A549 (cell line): ENCODE results near the gene PXT1. TPM values are rescaled to one million over a fixed set of nuclear protein-coding genes. Genes with fewer than 3 reads are reported as not detected.

ENCODE experiments used
- ATAC-seq, 2 experiments: fragments of 200-7000 bp in 1 of 2; fragments of >200 bp in 1 of 2; cut with Nextera tagmentation in 1 of 2; cut with Tn5 transposase in 1 of 2; 3 replicates each; pipeline versions ENCODE4 v1.8.0 to v1.9.1; 2018 to 2020; ENCODE audit warnings: mild to moderate bottlenecking in 1 of 2, moderate library complexity in 1 of 2
- CTCF ChIA-PET: fragments of 300-600 bp; sonication (Branson Sonifier 250); formaldehyde crosslinking; extraction: SDS; loops from one replicate; lab custom pipeline; 2021; ENCODE audit warnings: antibody characterized with exemption, inconsistent platforms; lab: Yijun Ruan, JAX
- POLR2A ChIA-PET: fragments of 350-600 bp; formaldehyde crosslinking; extraction: SDS; loops from one replicate; lab custom pipeline; 2021; ENCODE audit warnings: antibody characterized with exemption, inconsistent platforms; lab: Yijun Ruan, JAX
- DNase-seq, 2 experiments: peaks; one replicate each; pipeline versions ENCODE4 v3.0.0 to v3.0.0-alpha.2; 2011 to 2016; ENCODE audit warnings: low read depth in 1 of 2, low spot score in 1 of 2
- FAIRE-seq: peaks from 2 replicates; lab custom pipeline; 2011; peaks lifted over from hg19 to GRCh38; lab: Jason Lieb, UNC
- H3K27ac ChIP-seq, 2 experiments: fragments of >200 bp; sonication (Bioruptor Twin); formaldehyde crosslinking; 3 replicates each; pipeline ENCODE4 v1.5.1; 2016 to 2017
- H3K4me1 ChIP-seq: fragments of >200 bp; sonication (Bioruptor Twin); formaldehyde crosslinking; 3 replicates; pipeline ENCODE4 v1.6.1; 2016
- H3K4me2 ChIP-seq: fragments of >200 bp; sonication (Bioruptor Twin); formaldehyde crosslinking; 3 replicates; pipeline ENCODE4 v1.6.1; 2016
- H3K4me3 ChIP-seq: fragments of >200 bp; sonication (Bioruptor Twin); formaldehyde crosslinking; 3 replicates; pipeline ENCODE4 v1.5.1; 2016
- H3K9me3 ChIP-seq: fragments of >200 bp; sonication (Bioruptor Twin); formaldehyde crosslinking; 3 replicates; pipeline ENCODE4 v1.6.1; 2016
- BCL3 ChIP-seq: fragments of >200 bp; sonication (Bioruptor Twin); formaldehyde crosslinking; IDR thresholded peaks from 3 replicates; pipeline ENCODE4 v1.6.1; 2016
- BHLHE40 ChIP-seq: IDR thresholded peaks from 2 replicates; pipeline ENCODE4 v1.6.1; 2012; ENCODE audit warnings: low read depth, low read length, inconsistent platforms
- CBX8 ChIP-seq: fragments of 200-600 bp; sonication (generic); IDR thresholded peaks from 2 replicates; pipeline ENCODE4 v1.6.1; 2016
- CHD2 ChIP-seq: fragments of 150-350 bp; IDR thresholded peaks from 2 replicates; pipeline ENCODE4 v1.6.1; 2014; ENCODE audit warnings: low read length; ENCODE audit not compliant: partially characterized antibody
- CHD4 ChIP-seq: fragments of 200-600 bp; sonication (generic); IDR thresholded peaks from 2 replicates; pipeline ENCODE4 v1.6.1; 2016; ENCODE audit warnings: antibody characterized with exemption, mild to moderate bottlenecking, borderline replicate concordance
- EHMT2 ChIP-seq: fragments of 200-600 bp; sonication (generic); IDR thresholded peaks from 2 replicates; pipeline ENCODE4 v1.6.1; 2016; ENCODE audit warnings: antibody characterized with exemption, low read depth, mild to moderate bottlenecking, moderate library complexity
- ELK1 ChIP-seq: fragments of 150-350 bp; IDR thresholded peaks from 2 replicates; pipeline ENCODE4 v1.6.1; 2014; ENCODE audit warnings: low read depth, mild to moderate bottlenecking, low read length
- EP300 ChIP-seq, 2 experiments: fragments of >200 bp; sonication (Bioruptor Twin); formaldehyde crosslinking; IDR thresholded peaks; 2 replicates in 1 of 2; 3 replicates in 1 of 2; pipeline ENCODE4 v1.6.1; 2016 to 2017
- ESRRA ChIP-seq: fragments of 150-350 bp; IDR thresholded peaks from 2 replicates; pipeline ENCODE4 v1.6.1; 2014; ENCODE audit warnings: mild to moderate bottlenecking, low read length, borderline replicate concordance
- FOSB ChIP-seq: fragments of 250-450 bp; sonication (Bioruptor Pico); IDR thresholded peaks from 2 replicates; pipeline ENCODE4 v1.5.0; 2020; ENCODE audit warnings: mild to moderate bottlenecking, moderate library complexity
- HEYL ChIP-seq: fragments of 250-450 bp; sonication (Bioruptor Pico); IDR thresholded peaks from 2 replicates; pipeline ENCODE4 v1.8.0; 2021; ENCODE audit warnings: mild to moderate bottlenecking, moderate library complexity
- JUN ChIP-seq, 2 experiments: fragments of >200 bp; sonication (Bioruptor Twin); formaldehyde crosslinking; IDR thresholded peaks; 2 replicates in 1 of 2; 3 replicates in 1 of 2; pipeline ENCODE4 v1.6.1; 2016 to 2017
- JUNB ChIP-seq: fragments of >200 bp; sonication (Bioruptor Twin); formaldehyde crosslinking; IDR thresholded peaks from 2 replicates; pipeline ENCODE4 v1.6.1; 2016
- KDM1A ChIP-seq: fragments of 200-600 bp; sonication (generic); IDR thresholded peaks from 2 replicates; pipeline ENCODE4 v1.6.1; 2016; ENCODE audit warnings: low read depth, mild to moderate bottlenecking
- KDM5A ChIP-seq: fragments of 200-600 bp; sonication (generic); IDR thresholded peaks from 2 replicates; pipeline ENCODE4 v1.6.1; 2016; ENCODE audit warnings: antibody characterized with exemption, mild to moderate bottlenecking
- MAX ChIP-seq: IDR thresholded peaks from 2 replicates; pipeline ENCODE4 v1.6.1; 2012
- MAZ ChIP-seq: fragments of 150-350 bp; IDR thresholded peaks from 2 replicates; pipeline ENCODE4 v1.6.1; 2014; ENCODE audit warnings: antibody characterized with exemption, low read depth, low read length, borderline replicate concordance
- MYC ChIP-seq: IDR thresholded peaks from 2 replicates; pipeline ENCODE4 v1.6.1; 2012; ENCODE audit warnings: mild to moderate bottlenecking, inconsistent platforms, low read length, improper control_type of control experiment, borderline replicate concordance
- NFE2L2 ChIP-seq: fragments of 150-350 bp; conservative IDR thresholded peaks from 2 replicates; pipeline ENCODE4 v1.6.1; 2014; ENCODE audit warnings: low read length
- REST ChIP-seq: fragments of 200-600 bp; sonication (generic); IDR thresholded peaks from 2 replicates; pipeline ENCODE4 v1.6.1; 2016; ENCODE audit warnings: antibody characterized with exemption, mild to moderate bottlenecking, moderate library complexity
- SMC3 ChIP-seq: fragments of >200 bp; sonication (Bioruptor Twin); formaldehyde crosslinking; IDR thresholded peaks from 3 replicates; pipeline ENCODE4 v1.6.1; 2018; ENCODE audit warnings: inconsistent platforms
- ZC3H11A ChIP-seq: fragments of 450-650 bp; IDR thresholded peaks from 2 replicates; pipeline ENCODE4 v1.6.1; 2014; ENCODE audit warnings: antibody characterized with exemption, mild to moderate bottlenecking
- ZNF302 ChIP-seq: fragments of 250-450 bp; sonication (Bioruptor Pico); IDR thresholded peaks from 2 replicates; pipeline ENCODE4 v1.9.0; 2021; ENCODE audit warnings: inconsistent platforms, mild to moderate bottlenecking, moderate library complexity
- ZSCAN20 ChIP-seq: fragments of 250-450 bp; sonication (Bioruptor Pico); IDR thresholded peaks from 2 replicates; pipeline ENCODE4 v1.8.0; 2022; ENCODE audit warnings: mild to moderate bottlenecking, moderate library complexity
- WGBS: methylation state at CpG from one replicate; pipeline ENCODE4 v1.1.6; 2017; ENCODE audit errors: missing lambda C conversion rate; 5-methylcytosine and 5-hydroxymethylcytosine counted together
- polyA plus RNA-seq, 4 experiments: library from polyadenylated mRNA; depleted of rRNA in 3 of 4; stranded (reverse); fragments of >200 nt; fragmentation: RNase III in 1 of 4; extraction: RNeasy Plus Mini Kit Qiagen cat#74134 plus additional on column Dnase treatment in 1 of 4; gene quantifications; 2 replicates in 3 of 4; 3 replicates in 1 of 4; pipeline ENCODE4 v1.2.3, GENCODE V29; 2011 to 2017

The PXT1 gene
- polyA plus RNA-seq, 2 of the 4 experiments (the other 2 are of a cell fraction), result not detected

GRCh38 chr6:36355819-36356218 lies 86.8 kb downstream of the PXT1 start:
- no peak for TF ChIP-seq EHMT2
- no peak for TF ChIP-seq ELK1
- TF ChIP-seq BCL3, result no peak
- no peak for TF ChIP-seq JUNB
- TF ChIP-seq EP300 (IDR thresholded peaks at IDR 0.05), result no peak
- TF ChIP-seq BHLHE40, result no peak
- TF ChIP-seq MAX, result no peak
- no peak for TF ChIP-seq FOSB (CRISPR knock-in tag)
- no peak for TF ChIP-seq CHD4
- TF ChIP-seq CBX8, result no peak
- no peak for TF ChIP-seq MYC
- no peak for TF ChIP-seq JUN (IDR thresholded peaks at IDR 0.05)
- no peak for TF ChIP-seq SMC3
- TF ChIP-seq ZC3H11A, result no peak
- TF ChIP-seq CHD2, result no peak
- TF ChIP-seq ZNF302 (CRISPR knock-in tag), result no peak
- FAIRE-seq (no peak), DNase-seq (no peak), ATAC-seq (no peak)
- H3K27ac ChIP-seq, result no peak overlapping the region
- H3K4me2 ChIP-seq, result no peak overlapping the region
- no peaks in the 10 kb centered on the region for H3K9me3 ChIP-seq
- POLR2A ChIA-PET, result no interaction called here
- 60% methylated on average over 4 of the region's 4 CpGs for WGBS
- CTCF ChIA-PET, result interaction anchor here (0.7 to 1.9 kb wide), 7 partner anchors 10 to 662 kb away, joined by 3 to 8 read pairs (median 3); no protein-coding TSS in a partner anchor
- no peak overlapping the region for H3K4me3 ChIP-seq
- H3K4me1 ChIP-seq, result no peaks in the 10 kb centered on the region

GRCh38 chr6:36353411-36353915 lies 89.2 kb downstream of the PXT1 start:
- FAIRE-seq, result no peak
- DNase-seq, result no peak
- ChIA-PET POLR2A (no interaction called here), CTCF (interaction anchor here (0.8 to 5.0 kb wide), 3 partner anchors 12 to 230 kb away, joined by 3 to 26 read pairs (median 3); no protein-coding TSS in a partner anchor)
- no peaks in the 10 kb centered on the region for H3K9me3 ChIP-seq
- ATAC-seq, result no peak
- no peak overlapping the region for H3K4me2 ChIP-seq
- H3K4me1 ChIP-seq, result no peaks in the 10 kb centered on the region
- no peak overlapping the region for H3K27ac ChIP-seq
- no peak overlapping the region for H3K4me3 ChIP-seq
- TF ChIP-seq HEYL (CRISPR knock-in tag), result no peak
- TF ChIP-seq NFE2L2, result no peak
- no peak for TF ChIP-seq ESRRA
- no peak for TF ChIP-seq SMC3
- TF ChIP-seq MAZ, result no peak
- no peak for TF ChIP-seq CHD2
- TF ChIP-seq REST, result no peak
- no peak for TF ChIP-seq ZSCAN20 (CRISPR knock-in tag)
- no peak for TF ChIP-seq KDM1A
- TF ChIP-seq BHLHE40, result no peak
- TF ChIP-seq KDM5A, result no peak
- 42% methylated on average over 4 of the region's 4 CpGs for WGBS
